ENCODE results near the gene ADGRV1. TPM values are rescaled to one million over a fixed set of nuclear protein-coding genes. Genes with fewer than 3 reads are reported as not detected.

The ADGRV1 gene
- polyA plus RNA-seq, 1 of the 3 experiments (the other 2 are of a cell fraction), result 0.23 TPM

DNA sequence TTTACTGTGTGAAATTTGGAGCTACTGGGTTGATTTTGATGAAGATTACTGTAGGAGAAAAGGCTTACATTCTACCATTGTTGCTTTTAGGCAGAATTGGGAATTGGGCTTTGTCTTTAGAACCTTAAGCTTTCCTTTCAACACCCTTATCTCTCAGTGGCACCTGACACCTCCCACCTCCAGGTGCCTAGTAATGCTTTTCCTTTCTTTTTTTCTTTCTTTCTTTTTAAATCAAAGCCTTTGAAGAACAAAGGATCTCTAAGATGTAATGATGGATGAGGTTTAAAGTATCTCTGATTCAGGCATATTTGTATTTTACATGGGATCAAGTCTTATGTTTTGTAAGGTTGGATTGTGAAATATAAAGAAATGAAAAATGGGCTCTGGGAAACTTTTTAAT, 2.9 kb upstream of the ADGRV1 start (continued):
- TF ChIP-seq, protein P1, sequence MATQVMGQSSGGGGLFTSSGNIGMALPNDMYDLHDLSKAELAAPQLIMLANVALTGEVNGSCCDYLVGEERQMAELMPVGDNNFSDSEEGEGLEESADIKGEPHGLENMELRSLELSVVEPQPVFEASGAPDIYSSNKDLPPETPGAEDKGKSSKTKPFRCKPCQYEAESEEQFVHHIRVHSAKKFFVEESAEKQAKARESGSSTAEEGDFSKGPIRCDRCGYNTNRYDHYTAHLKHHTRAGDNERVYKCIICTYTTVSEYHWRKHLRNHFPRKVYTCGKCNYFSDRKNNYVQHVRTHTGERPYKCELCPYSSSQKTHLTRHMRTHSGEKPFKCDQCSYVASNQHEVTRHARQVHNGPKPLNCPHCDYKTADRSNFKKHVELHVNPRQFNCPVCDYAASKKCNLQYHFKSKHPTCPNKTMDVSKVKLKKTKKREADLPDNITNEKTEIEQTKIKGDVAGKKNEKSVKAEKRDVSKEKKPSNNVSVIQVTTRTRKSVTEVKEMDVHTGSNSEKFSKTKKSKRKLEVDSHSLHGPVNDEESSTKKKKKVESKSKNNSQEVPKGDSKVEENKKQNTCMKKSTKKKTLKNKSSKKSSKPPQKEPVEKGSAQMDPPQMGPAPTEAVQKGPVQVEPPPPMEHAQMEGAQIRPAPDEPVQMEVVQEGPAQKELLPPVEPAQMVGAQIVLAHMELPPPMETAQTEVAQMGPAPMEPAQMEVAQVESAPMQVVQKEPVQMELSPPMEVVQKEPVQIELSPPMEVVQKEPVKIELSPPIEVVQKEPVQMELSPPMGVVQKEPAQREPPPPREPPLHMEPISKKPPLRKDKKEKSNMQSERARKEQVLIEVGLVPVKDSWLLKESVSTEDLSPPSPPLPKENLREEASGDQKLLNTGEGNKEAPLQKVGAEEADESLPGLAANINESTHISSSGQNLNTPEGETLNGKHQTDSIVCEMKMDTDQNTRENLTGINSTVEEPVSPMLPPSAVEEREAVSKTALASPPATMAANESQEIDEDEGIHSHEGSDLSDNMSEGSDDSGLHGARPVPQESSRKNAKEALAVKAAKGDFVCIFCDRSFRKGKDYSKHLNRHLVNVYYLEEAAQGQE (IDR thresholded peaks at IDR 0.05; ENCODE audit: low read depth, low read length), result no peak

- H4K20me1 ChIP-seq (ENCODE audit: insufficient read depth), result no peaks in the 10 kb centered on the region
- H3K27ac ChIP-seq (ENCODE audit: low read depth in 2 of 2, low read length in 1 of 2), result no peak overlapping the region
- H3K9ac ChIP-seq, result no peak overlapping the region
- H3K4me1 ChIP-seq (ENCODE audit: control insufficient read depth in 1 of 2, insufficient read depth in 2 of 2, low read depth in 1 of 2, low read length in 1 of 2), result no peaks in the 10 kb centered on the region; a peak in 2 of 4 replicates
- DNase-seq, result no peak
- no peaks in the 10 kb centered on the region for H3K36me3 ChIP-seq (replicated peaks in 1 of 2; ENCODE audit: control insufficient read depth in 1 of 2, insufficient read depth in 2 of 2, low read length in 1 of 2)
- no peaks in the 10 kb centered on the region for H3F3A ChIP-seq (replicated peaks; ENCODE audit: insufficient read depth)
- H3K9me2 ChIP-seq, result no peaks in the 10 kb centered on the region
- peak overlapping the region; percentile 80; the same call in 1 of the 2 replicates for H3K4me2 ChIP-seq
- no peak overlapping the region for H2AFZ ChIP-seq (ENCODE audit: low read depth)
- no peaks in the 10 kb centered on the region for H3K79me2 ChIP-seq (ENCODE audit: insufficient read depth)
- no peak overlapping the region; a peak in 1 of 4 replicates for H3K4me3 ChIP-seq (ENCODE audit: low read depth in 2 of 2, low read length in 1 of 2)
- TF ChIP-seq TCF12 (IDR thresholded peaks at IDR 0.05) (no peak), GATA2 (CRISPR knock-in tag; IDR thresholded peaks at IDR 0.05) (no peak)
- 29% methylated on average over 9 of the region's 9 CpGs for WGBS (ENCODE audit: low lambda C conversion rate)
- POLR2A ChIA-PET, result no interaction called here
- peaks cover 37% of the 10 kb centered on the region for H3K27me3 ChIP-seq (ENCODE audit: insufficient read depth)
- no peaks in the 10 kb centered on the region for H3K9me3 ChIP-seq
- CTCF ChIA-PET, result interaction anchor here (1.1 to 2.0 kb wide), 3 partner anchors 12 to 227 kb away, joined by 4 to 6 read pairs (median 6); no protein-coding TSS in a partner anchor
These were observed 1.2 kb upstream of the ADGRV1 start for GRCh38 chr5:90557391-90557790.

DNA sequence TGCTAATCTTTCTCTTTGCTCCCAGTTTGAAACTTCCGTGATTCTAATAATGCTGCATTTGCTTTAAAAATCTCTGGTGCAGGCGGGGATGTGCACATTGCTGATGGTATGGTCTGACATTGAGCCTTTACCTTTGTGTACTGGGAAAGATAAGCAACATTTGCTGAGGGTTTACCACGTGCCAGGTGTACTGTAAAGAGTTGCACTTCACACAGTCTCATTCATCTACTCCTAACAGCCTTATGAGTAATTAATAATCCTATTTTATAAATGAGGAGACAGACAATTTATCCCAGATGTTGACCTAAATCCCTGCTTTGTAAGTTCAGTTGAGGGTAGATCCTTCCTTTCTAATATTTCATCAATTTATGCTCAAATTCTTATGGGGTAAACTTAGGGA, 726 bp upstream of the ADGRV1 start:
- H3K4me2 ChIP-seq, result peak overlapping the region; percentile 80
- DNase-seq, result no peak
- H3K9ac ChIP-seq, result no peak overlapping the region
- H3K79me2 ChIP-seq (ENCODE audit: insufficient read depth), result no peaks in the 10 kb centered on the region
- no peaks in the 10 kb centered on the region for H4K20me1 ChIP-seq (ENCODE audit: insufficient read depth)
- H2AFZ ChIP-seq (ENCODE audit: low read depth), result no peak overlapping the region; the same call in 1 of the 2 replicates
- H3K9me2 ChIP-seq, result no peaks in the 10 kb centered on the region
- WGBS (ENCODE audit: low lambda C conversion rate), result 7% methylated on average over 3 of the region's 3 CpGs
- no peak for TF ChIP-seq EZH2phosphoT487 (IDR thresholded peaks at IDR 0.05; ENCODE audit: borderline replicate concordance, low read depth)
- TF ChIP-seq, protein P1 (IDR thresholded peaks at IDR 0.05; ENCODE audit: low read depth, low read length), result no peak
- H3F3A ChIP-seq (replicated peaks; ENCODE audit: insufficient read depth), result no peaks in the 10 kb centered on the region
- no peaks in the 10 kb centered on the region for H3K36me3 ChIP-seq (replicated peaks in 1 of 2; ENCODE audit: control insufficient read depth in 1 of 2, insufficient read depth in 2 of 2, low read length in 1 of 2)
- H3K27me3 ChIP-seq (ENCODE audit: insufficient read depth), result peaks cover 37% of the 10 kb centered on the region
- ChIA-PET CTCF (interaction anchor here (1.1 to 2.0 kb wide), 4 partner anchors 12 to 226 kb away, joined by 3 to 6 read pairs (median 5); no protein-coding TSS in a partner anchor), POLR2A (no interaction called here)
- H3K9me3 ChIP-seq, result no peaks in the 10 kb centered on the region
- H3K27ac ChIP-seq (ENCODE audit: low read depth in 2 of 2, low read length in 1 of 2), result no peak overlapping the region; a peak in 1 of 4 replicates
- H3K4me3 ChIP-seq (ENCODE audit: low read depth in 2 of 2, low read length in 1 of 2), result peak overlapping the region; percentile 53 to 65; a peak in 3 of 4 replicates
- no peaks in the 10 kb centered on the region; a peak in 2 of 4 replicates for H3K4me1 ChIP-seq (ENCODE audit: control insufficient read depth in 1 of 2, insufficient read depth in 2 of 2, low read depth in 1 of 2, low read length in 1 of 2)

Data from SK-N-SH (cell line).